Measurements from ENCODE around the gene SCIN.

The SCIN gene

GRCh38 chr7:12609561-12609960 lies 39.0 kb downstream of the SCIN start:
- in situ Hi-C loops (cut with MboI; ENCODE audit: low sequenced_read_pairs) = no loop called here

DNA sequence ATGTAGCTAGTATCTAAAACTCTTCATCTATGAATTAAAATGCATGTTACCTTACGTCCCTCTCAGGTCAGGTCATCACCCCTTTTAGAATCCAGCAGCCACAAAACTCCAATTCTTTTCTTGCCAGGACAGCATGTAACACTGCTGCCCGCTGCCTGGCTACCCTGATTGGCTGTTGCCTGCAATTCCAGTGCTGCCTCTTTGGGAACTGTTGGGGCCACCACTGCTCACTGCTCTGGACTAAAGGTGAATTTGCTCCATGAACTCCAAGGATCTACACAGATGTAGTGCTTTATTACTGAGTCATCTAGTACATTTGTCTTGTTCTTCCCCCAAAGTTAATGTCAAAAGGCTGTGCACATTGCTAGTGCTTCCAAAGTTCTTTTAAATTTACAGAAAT lies 40.4 kb downstream of the SCIN start:
- in situ Hi-C loops (cut with MboI; ENCODE audit: low sequenced_read_pairs) = no loop called here

- in situ Hi-C loops (cut with MboI; ENCODE audit: low sequenced_read_pairs) = no loop called here
These were observed 42.1 kb downstream of the SCIN start for GRCh38 chr7:12612622-12613021.

- in situ Hi-C loops (cut with MboI; ENCODE audit: low sequenced_read_pairs) = loop anchor here (10.0 kb wide), 1 partner anchor 95 kb away; no protein-coding TSS in a partner anchor
These were observed 49.0 kb downstream of the SCIN start for GRCh38 chr7:12619461-12620069.

DNA sequence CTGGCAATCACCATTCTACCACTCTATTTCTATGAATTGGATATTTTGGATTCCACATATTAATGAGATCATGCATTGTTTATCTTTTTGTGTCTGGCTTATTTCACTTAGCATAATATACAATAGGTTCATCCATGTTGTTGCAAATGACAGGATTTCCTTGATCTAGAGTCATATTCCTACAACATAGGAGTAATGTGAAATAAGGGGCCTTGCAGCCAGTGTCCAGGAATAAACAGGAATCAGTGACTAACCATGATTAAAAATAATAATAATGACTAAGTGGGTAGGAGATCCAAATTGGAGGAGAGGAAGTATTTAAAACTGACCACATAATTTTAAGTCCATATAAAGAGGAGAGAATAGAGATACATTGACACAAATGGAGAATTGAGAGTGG lies 49.9 kb downstream of the SCIN start:
- in situ Hi-C loops (cut with MboI; ENCODE audit: low sequenced_read_pairs) = loop anchor here (10.0 kb wide), 1 partner anchor 96 kb away; no protein-coding TSS in a partner anchor

- in situ Hi-C loops (cut with MboI; ENCODE audit: low sequenced_read_pairs) = loop anchor here (10.0 kb wide), 1 partner anchor 98 kb away; no protein-coding TSS in a partner anchor
These were observed 52.7 kb downstream of the SCIN start for GRCh38 chr7:12623223-12623622.

DNA sequence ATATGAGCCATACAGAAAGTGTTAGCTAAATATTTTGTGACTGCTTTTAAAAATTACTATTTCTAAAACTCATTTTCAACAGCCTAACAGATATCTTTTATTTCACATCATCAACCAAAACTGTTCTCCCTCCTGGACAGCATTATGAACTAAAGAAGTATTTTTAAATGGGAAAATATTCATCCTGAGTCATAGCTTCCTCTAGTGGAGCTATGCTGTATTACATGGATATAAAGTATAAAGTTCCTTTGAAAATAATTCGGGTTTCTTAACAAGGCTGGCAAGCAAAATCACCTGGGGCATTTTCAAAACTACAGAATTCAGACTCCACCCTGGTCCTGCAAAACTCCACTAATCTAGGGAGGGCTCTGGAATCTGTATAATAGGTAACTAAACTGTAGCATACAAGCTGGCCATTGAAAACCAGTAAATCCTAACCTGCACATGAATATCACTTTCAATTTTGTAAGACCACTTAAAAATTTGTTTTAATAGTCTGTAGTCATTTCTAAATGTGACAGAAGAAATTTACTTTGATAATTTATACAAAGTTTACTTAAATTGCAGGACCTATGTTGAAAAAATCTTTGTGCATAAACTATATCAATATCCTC lies 53.5 kb downstream of the SCIN start:
- in situ Hi-C loops (cut with MboI; ENCODE audit: low sequenced_read_pairs) = loop anchor here (10.0 kb wide), 1 partner anchor 99 kb away; no protein-coding TSS in a partner anchor

GRCh38 chr7:12625836-12626235 lies 55.3 kb downstream of the SCIN start:
- in situ Hi-C loops (cut with MboI; ENCODE audit: low sequenced_read_pairs) = loop anchor here (10.0 kb wide), 1 partner anchor 101 kb away; no protein-coding TSS in a partner anchor

DNA sequence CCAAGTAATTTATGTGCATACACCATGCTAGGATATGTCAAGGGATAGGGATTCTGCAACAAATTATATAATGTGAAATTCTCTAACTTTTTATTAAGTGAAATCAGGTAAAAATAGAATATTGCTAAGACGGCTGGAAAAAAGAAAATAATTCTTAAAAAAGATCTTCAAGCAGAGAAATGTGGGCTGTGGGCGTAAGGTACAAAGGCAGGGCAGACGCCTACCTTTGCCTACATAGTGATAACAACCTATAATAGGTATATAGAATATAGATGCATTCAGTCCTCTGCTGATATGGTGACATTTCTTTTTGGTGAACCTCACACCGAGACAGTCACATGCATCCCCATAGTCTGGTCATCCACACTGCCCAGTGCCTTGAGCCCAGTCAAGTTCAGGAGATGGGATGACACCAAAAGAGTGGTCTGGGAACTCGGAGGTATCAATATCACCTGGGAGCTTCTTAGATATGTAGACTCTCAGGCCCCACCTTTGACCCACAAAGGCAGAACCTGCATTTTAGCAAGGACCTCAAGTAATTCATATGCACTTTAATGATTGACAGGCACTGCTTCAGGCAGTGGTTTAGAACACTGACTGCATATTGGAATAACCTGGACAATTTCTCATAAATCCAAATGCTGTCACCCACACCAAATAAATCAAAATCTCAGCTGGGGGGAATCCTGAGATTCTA lies 59.4 kb downstream of the SCIN start:
- in situ Hi-C loops (cut with MboI; ENCODE audit: low sequenced_read_pairs) = loop anchor here (10.0 kb wide), 1 partner anchor 105 kb away; no protein-coding TSS in a partner anchor

GRCh38 chr7:12630513-12630819 lies 59.9 kb downstream of the SCIN start:
- in situ Hi-C loops (cut with MboI; ENCODE audit: low sequenced_read_pairs) = no loop called here

DNA sequence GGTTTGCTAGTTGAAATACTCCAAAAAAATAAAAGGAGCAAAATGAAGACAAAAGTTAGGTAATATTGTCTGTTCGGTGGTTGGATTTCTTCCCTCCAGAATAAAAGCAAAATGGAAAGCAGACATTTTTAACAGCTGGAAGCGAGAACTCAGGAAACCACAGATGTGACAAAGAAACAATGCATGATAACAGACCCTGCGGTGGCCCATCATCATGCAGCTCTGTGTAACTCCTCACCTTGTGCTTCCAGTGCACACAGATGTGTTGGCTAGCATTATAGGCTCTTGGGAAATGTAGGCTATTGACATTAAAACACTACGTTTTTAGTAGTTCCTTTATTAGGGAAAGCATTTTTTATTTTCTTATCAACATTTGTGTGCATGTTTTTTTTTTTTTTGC lies 63.1 kb downstream of the SCIN start:
- in situ Hi-C loops (cut with MboI; ENCODE audit: low sequenced_read_pairs) = no loop called here

DNA sequence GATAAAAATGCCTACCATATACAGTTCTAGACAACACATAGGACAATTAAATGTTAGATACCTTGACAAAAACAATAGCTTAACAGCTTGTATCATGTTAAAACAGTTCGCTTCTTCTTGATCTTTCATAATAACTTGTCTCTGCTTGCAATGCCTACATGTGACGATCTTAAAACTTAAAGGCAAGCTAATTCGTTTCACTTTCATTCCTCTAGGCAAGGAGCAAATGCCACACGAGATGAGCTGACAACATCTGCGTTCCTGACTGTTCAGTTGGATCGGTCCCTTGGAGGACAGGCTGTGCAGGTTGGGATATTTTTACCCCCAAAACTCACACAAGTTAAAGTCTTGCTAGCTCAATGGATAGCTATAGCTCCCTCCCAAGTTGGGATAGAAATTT lies 65.3 kb downstream of the SCIN start:
- in situ Hi-C loops (cut with MboI; ENCODE audit: low sequenced_read_pairs) = no loop called here

GRCh38 chr7:12637328-12637727 lies 66.8 kb downstream of the SCIN start:
- in situ Hi-C loops (cut with MboI; ENCODE audit: low sequenced_read_pairs) = no loop called here

- in situ Hi-C loops (cut with MboI; ENCODE audit: low sequenced_read_pairs) = no loop called here
These were observed 67.5 kb downstream of the SCIN start for GRCh38 chr7:12637819-12638592.

GRCh38 chr7:12638851-12639456 lies 68.4 kb downstream of the SCIN start:
- in situ Hi-C loops (cut with MboI; ENCODE audit: low sequenced_read_pairs) = no loop called here

- in situ Hi-C loops (cut with MboI; ENCODE audit: low sequenced_read_pairs) = no loop called here
These were observed 70.0 kb downstream of the SCIN start for GRCh38 chr7:12640299-12641096.

DNA sequence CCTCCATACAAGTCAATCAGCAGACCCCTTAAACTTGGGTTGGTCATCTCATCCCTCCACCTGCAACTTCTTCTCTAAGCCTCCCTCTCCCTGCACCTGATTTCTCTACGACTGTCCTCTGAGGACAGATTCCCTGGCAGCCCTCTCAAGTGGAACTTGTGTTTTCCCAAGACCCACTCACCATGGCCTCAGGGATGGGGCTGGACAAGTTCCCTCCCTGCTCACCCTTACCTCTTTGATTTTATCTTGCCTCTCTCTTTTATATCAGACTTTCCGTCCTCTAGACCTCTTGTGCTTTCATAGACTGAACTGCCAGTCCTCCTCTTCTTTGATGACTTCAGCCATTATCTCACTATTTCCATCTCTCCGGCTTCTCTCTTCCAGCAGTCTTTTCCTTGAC lies 70.7 kb downstream of the SCIN start:
- in situ Hi-C loops (cut with MboI; ENCODE audit: low sequenced_read_pairs) = no loop called here

GRCh38 chr7:12642508-12642907 lies 72.0 kb downstream of the SCIN start:
- in situ Hi-C loops (cut with MboI; ENCODE audit: low sequenced_read_pairs) = no loop called here

GRCh38 chr7:12643001-12643643 lies 72.6 kb downstream of the SCIN start:
- in situ Hi-C loops (cut with MboI; ENCODE audit: low sequenced_read_pairs) = no loop called here

DNA sequence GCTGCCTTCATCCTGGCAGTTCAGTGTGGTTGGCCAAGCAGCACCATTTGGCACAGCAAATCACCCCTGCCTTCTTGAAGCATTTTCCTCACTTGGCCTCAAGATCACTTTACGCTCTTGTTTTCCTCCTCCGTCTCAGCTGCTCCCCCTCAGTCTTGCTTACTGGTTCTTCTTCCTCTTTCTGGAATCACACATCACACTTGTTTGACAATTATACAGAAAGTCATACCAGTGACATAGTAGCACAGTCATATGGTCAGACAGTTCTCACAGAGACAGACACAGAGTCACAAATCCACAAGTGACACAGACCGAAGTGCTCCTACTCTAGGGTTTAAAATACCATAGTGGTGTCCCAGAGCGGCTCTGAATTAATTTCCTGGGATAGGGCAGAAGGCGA lies 73.1 kb downstream of the SCIN start:
- in situ Hi-C loops (cut with MboI; ENCODE audit: low sequenced_read_pairs) = no loop called here
